ENCODE measurements around the gene CAMKMT.

The CAMKMT gene

GRCh38 chr2:44705876-44706480 lies 344.2 kb downstream of the CAMKMT start:
- DNase-seq = no peak

- DNase-seq = no peak
Measured at GRCh38 chr2:44706681-44707553, 345.2 kb downstream of the CAMKMT start.

GRCh38 chr2:44707945-44708660 lies 346.4 kb downstream of the CAMKMT start:
- no peak for DNase-seq

- DNase-seq = no peak
Measured at GRCh38 chr2:44708661-44709000, 346.9 kb downstream of the CAMKMT start.

GRCh38 chr2:44713170-44713569 lies 351.4 kb downstream of the CAMKMT start:
- no peak for DNase-seq

GRCh38 chr2:44715671-44716081 lies 353.9 kb downstream of the CAMKMT start:
- no peak for DNase-seq

- no peak for DNase-seq
Measured at GRCh38 chr2:44716131-44716530, 354.4 kb downstream of the CAMKMT start.

GRCh38 chr2:44718431-44718830 lies 356.7 kb downstream of the CAMKMT start:
- DNase-seq = no peak

GRCh38 chr2:44719562-44719961 lies 357.8 kb downstream of the CAMKMT start:
- DNase-seq = no peak

- DNase-seq = no peak
Measured at GRCh38 chr2:44722026-44722625, 360.4 kb downstream of the CAMKMT start.

GRCh38 chr2:44723921-44724320 lies 362.2 kb downstream of the CAMKMT start:
- DNase-seq = no peak

- DNase-seq = no peak
Measured at GRCh38 chr2:44730593-44730992, 368.8 kb downstream of the CAMKMT start.

- no peak for DNase-seq
Measured at GRCh38 chr2:44731505-44731904, 369.8 kb downstream of the CAMKMT start.

- DNase-seq = no peak
Measured at GRCh38 chr2:44736270-44736942, 374.7 kb downstream of the CAMKMT start.

GRCh38 chr2:44740678-44741077 lies 378.9 kb downstream of the CAMKMT start:
- no peak for DNase-seq

GRCh38 chr2:44741507-44741906 lies 379.8 kb downstream of the CAMKMT start:
- no peak for DNase-seq

- DNase-seq = no peak
Measured at GRCh38 chr2:44742057-44742456, 380.3 kb downstream of the CAMKMT start.

- no peak for DNase-seq
Measured at GRCh38 chr2:44743473-44743872, 381.7 kb downstream of the CAMKMT start.

GRCh38 chr2:44744961-44745892 lies 383.5 kb downstream of the CAMKMT start:
- DNase-seq = no peak

GRCh38 chr2:44745922-44746766 lies 384.4 kb downstream of the CAMKMT start:
- DNase-seq = no peak
